Naive thymus-derived CD4-positive, alpha-beta T cell (primary cell): ENCODE measurements around the gene WDR93. TPM values are rescaled to one million over a fixed set of nuclear protein-coding genes. Genes with fewer than 3 reads are reported as not detected.
A peak's percentile ranks its signal among the peaks of the same experiment; 100 is the strongest.

Experiments used
- ATAC-seq: fragments of 150-1000 bp; cut with Tn5 transposase; 2 replicates; pipeline ENCODE4 v1.10.0; 2021; ENCODE audit warnings: mild to moderate bottlenecking, moderate library complexity
- CTCF ChIA-PET: fragments of 350-600 bp; sonication (Branson Sonifier 250); formaldehyde crosslinking; loops from one replicate; lab custom pipeline; 2021; ENCODE audit warnings: antibody characterized with exemption; lab: Charles Lee
- POLR2A ChIA-PET: fragments of 350-600 bp; sonication (Branson Sonifier 250); formaldehyde crosslinking; loops from one replicate; lab custom pipeline; 2021; ENCODE audit warnings: antibody characterized with exemption, inconsistent platforms; lab: Charles Lee
- DNase-seq, 9 donors: peaks; one replicate each; pipeline versions ENCODE4 v3.0.0 to v3.0.0-alpha.2; 2020 to 2022; ENCODE audit warnings: mixed read lengths in 1 of 9
- H3K27ac ChIP-seq: one replicate; pipeline ENCODE4 v1.7.0; 2013; ENCODE audit warnings: mild to moderate bottlenecking, low read depth, low read length, moderate library complexity
- H3K27me3 ChIP-seq, 2 donors: one replicate each; pipeline ENCODE4 v1.7.0; 2013; ENCODE audit warnings: low read length in 2 of 2, mild to moderate bottlenecking in 2 of 2, moderate library complexity in 2 of 2; ENCODE audit not compliant: control insufficient read depth in 2 of 2, insufficient read depth in 2 of 2
- H3K36me3 ChIP-seq, 3 experiments: 1 replicate in 2 of 3; 2 replicates in 1 of 3; pipeline ENCODE4 v1.7.0; 2013; ENCODE audit warnings: low read length in 3 of 3, mild to moderate bottlenecking in 3 of 3, moderate library complexity in 1 of 3; ENCODE audit not compliant: insufficient read depth in 3 of 3, control insufficient read depth in 2 of 3
- H3K4me1 ChIP-seq, 2 donors: one replicate each; pipeline ENCODE4 v1.7.0; 2013; ENCODE audit warnings: low read length in 2 of 2, mild to moderate bottlenecking in 2 of 2, moderate library complexity in 1 of 2; ENCODE audit not compliant: control insufficient read depth in 2 of 2, insufficient read depth in 2 of 2
- H3K4me3 ChIP-seq: 2 replicates; pipeline ENCODE4 v1.7.0; 2013; ENCODE audit warnings: mild to moderate bottlenecking, low read length
- H3K9me3 ChIP-seq, 3 experiments: 1 replicate in 2 of 3; 2 replicates in 1 of 3; pipeline ENCODE4 v1.7.0; 2013; ENCODE audit warnings: low read length in 3 of 3; ENCODE audit not compliant: control insufficient read depth in 2 of 3
- H3K27ac Mint-ChIP-seq, 9 donors: one replicate each; pipeline ENCODE4 v1.8.0; 2020 to 2022; ENCODE audit warnings: mixed read lengths in 9 of 9, mild to moderate bottlenecking in 8 of 9, moderate library complexity in 5 of 9, inconsistent platforms in 2 of 9
- H3K27me3 Mint-ChIP-seq, 5 donors: one replicate each; pipeline ENCODE4 v1.8.0; 2021 to 2022; ENCODE audit warnings: mixed read lengths in 5 of 5, mild to moderate bottlenecking in 1 of 5
- H3K36me3 Mint-ChIP-seq, 5 donors: one replicate each; pipeline ENCODE4 v1.8.0; 2020 to 2022; ENCODE audit warnings: mixed read lengths in 5 of 5, mild to moderate bottlenecking in 3 of 5, inconsistent platforms in 1 of 5
- H3K4me1 Mint-ChIP-seq, 7 donors: one replicate each; pipeline ENCODE4 v1.8.0; 2020 to 2022; ENCODE audit warnings: mixed read lengths in 7 of 7, mild to moderate bottlenecking in 3 of 7, inconsistent platforms in 1 of 7
- H3K4me3 Mint-ChIP-seq, 10 donors: one replicate each; pipeline ENCODE4 v1.8.0; 2020 to 2022; ENCODE audit warnings: mild to moderate bottlenecking in 10 of 10, mixed read lengths in 10 of 10, moderate library complexity in 6 of 10, inconsistent platforms in 2 of 10
- H3K9me3 Mint-ChIP-seq, 11 donors: one replicate each; pipeline ENCODE4 v1.8.0; 2020 to 2022; ENCODE audit warnings: mixed read lengths in 11 of 11, mild to moderate bottlenecking in 4 of 11, inconsistent platforms in 1 of 11, moderate library complexity in 1 of 11
- intact Hi-C, 2 donors: fragments of 100-400 bp; cut with micrococcal nuclease; formaldehyde crosslinking; loops; one replicate each; pipeline ENCODE4 v1.15.1; 2023
- polyA plus RNA-seq, 2 donors: library from polyadenylated mRNA; unstranded; fragments of 300-500 nt; fragmentation: Illumina TruSeq; gene quantifications; one replicate each; pipeline ENCODE4 v1.2.3, GENCODE V29; 2021
- total RNA-seq, 6 experiments: library from RNA in 5 of 6; stranded (reverse) in 5 of 6; gene quantifications; 1 replicate in 5 of 6; 2 replicates in 1 of 6; pipeline ENCODE4 v1.2.3 and lab custom pipeline; 2021 to 2026

Gene WDR93
- total and polyA plus RNA-seq, 7 experiments from 2014 or later: 0.27 TPM; not detected in 6

GRCh38 chr15:89728254-89728653, 37.6 kb downstream of the WDR93 start:
- POLR2A ChIA-PET: no interaction called here
- H3K4me1 Mint-ChIP-seq: no peaks in the 10 kb centered on the region
- no peak for ATAC-seq

GRCh38 chr15:89731275-89731674, 40.7 kb downstream of the WDR93 start:
- no peak for DNase-seq
- no peak overlapping the region for H3K27ac Mint-ChIP-seq
- no peak overlapping the region for H3K4me3 ChIP-seq
- ATAC-seq: no peak
- POLR2A ChIA-PET: no interaction called here
- CTCF ChIA-PET: interaction anchor here (0.6 to 1.2 kb wide), 2 partner anchors 10 to 143 kb away, joined by 3 read pairs; no protein-coding TSS in a partner anchor
- H3K27me3 ChIP-seq: no peaks in the 10 kb centered on the region
- H3K27ac ChIP-seq: no peak overlapping the region
- H3K36me3 ChIP-seq: no peaks in the 10 kb centered on the region
- H3K4me3 Mint-ChIP-seq: no peak overlapping the region
- intact Hi-C loops: no loop called here
- H3K27me3 Mint-ChIP-seq: peaks cover 0 to 33% (median 18%) of the 10 kb centered on the region in 5 donors
- H3K9me3 ChIP-seq: no peaks in the 10 kb centered on the region
- no peaks in the 10 kb centered on the region for H3K36me3 Mint-ChIP-seq
- peaks cover 0 to 3% (median 0%) of the 10 kb centered on the region in 11 donors for H3K9me3 Mint-ChIP-seq
- no peaks in the 10 kb centered on the region for H3K4me1 ChIP-seq
- peaks cover 0 to 2% (median 0%) of the 10 kb centered on the region in 7 donors for H3K4me1 Mint-ChIP-seq

More at GRCh38 chr15:89728254-89728653, 37.6 kb downstream of the WDR93 start:
- CTCF ChIA-PET: no interaction called here
- no peak for DNase-seq
- H3K9me3 ChIP-seq: no peaks in the 10 kb centered on the region
- H3K27me3 ChIP-seq: no peaks in the 10 kb centered on the region
- H3K27ac Mint-ChIP-seq: no peak overlapping the region
- peaks cover 0 to 7% (median 0%) of the 10 kb centered on the region in 11 donors for H3K9me3 Mint-ChIP-seq
- no peak overlapping the region for H3K4me3 ChIP-seq
- intact Hi-C loops: no loop called here
- H3K4me3 Mint-ChIP-seq: no peak overlapping the region
- H3K36me3 ChIP-seq: no peaks in the 10 kb centered on the region
- H3K27ac ChIP-seq: no peak overlapping the region
- peaks cover 0 to 12% (median 0%) of the 10 kb centered on the region in 5 donors for H3K27me3 Mint-ChIP-seq
- peaks cover 0 to 4% (median 0%) of the 10 kb centered on the region in 5 donors for H3K36me3 Mint-ChIP-seq
- H3K4me1 ChIP-seq: no peaks in the 10 kb centered on the region

DNA sequence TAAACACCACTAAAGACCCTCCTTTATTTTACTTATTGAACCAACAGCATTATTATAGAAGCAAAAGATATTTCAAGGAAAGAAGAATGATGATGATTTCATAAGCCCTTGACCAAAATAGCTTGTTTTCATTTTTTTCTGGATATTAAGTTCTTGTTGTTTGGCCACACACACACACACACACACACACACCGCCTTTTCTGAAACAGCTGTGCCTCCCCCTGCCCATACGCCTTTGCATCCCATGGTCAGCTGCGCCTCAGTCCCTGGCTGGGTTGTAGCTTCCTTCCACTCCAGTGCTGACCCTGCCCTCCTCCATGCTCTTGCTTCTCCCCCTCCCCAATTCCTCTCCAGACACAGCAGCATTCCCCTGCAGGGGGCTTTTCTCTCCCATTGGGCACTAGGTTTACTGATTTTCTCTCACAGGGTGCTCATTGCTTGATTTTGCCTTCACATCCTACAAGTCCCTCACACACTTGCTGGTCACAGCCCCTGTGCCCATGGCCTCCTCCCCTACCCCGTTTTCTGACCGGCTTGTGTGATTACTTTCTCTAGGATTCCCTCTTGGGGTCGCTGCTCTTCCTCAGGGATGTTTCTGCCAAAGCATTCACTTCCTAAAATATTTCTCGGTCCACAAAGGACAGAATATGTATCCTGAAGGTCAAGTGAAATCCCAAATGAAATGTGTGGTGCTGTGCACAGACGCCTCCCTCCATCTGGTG, 42.0 kb downstream of the WDR93 start:
- ChIA-PET CTCF (interaction anchor here (0.6 to 1.2 kb wide), 3 partner anchors 9 to 417 kb away, joined by 3 read pairs; no protein-coding TSS in a partner anchor), POLR2A (no interaction called here)
- no peaks in the 10 kb centered on the region for H3K36me3 Mint-ChIP-seq
- H3K27ac ChIP-seq: no peak overlapping the region
- H3K27me3 Mint-ChIP-seq: peaks cover 0 to 31% (median 26%) of the 10 kb centered on the region in 5 donors
- H3K4me1 Mint-ChIP-seq: peaks cover 0 to 4% (median 0%) of the 10 kb centered on the region in 7 donors
- H3K27ac Mint-ChIP-seq: no peak overlapping the region
- H3K9me3 ChIP-seq: no peaks in the 10 kb centered on the region
- no peaks in the 10 kb centered on the region for H3K27me3 ChIP-seq
- intact Hi-C loops: no loop called here
- H3K4me3 ChIP-seq: no peak overlapping the region
- no peak for ATAC-seq
- H3K36me3 ChIP-seq: no peaks in the 10 kb centered on the region
- no peak overlapping the region for H3K4me3 Mint-ChIP-seq
- H3K9me3 Mint-ChIP-seq: peaks cover 0 to 3% (median 0%) of the 10 kb centered on the region in 11 donors
- DNase-seq: no peak
- no peaks in the 10 kb centered on the region for H3K4me1 ChIP-seq

GRCh38 chr15:89735773-89736172, 45.2 kb downstream of the WDR93 start:
- Histone ChIP-seq H3K27ac (no peak overlapping the region), H3K9me3 (no peaks in the 10 kb centered on the region), H3K36me3 (no peaks in the 10 kb centered on the region), H3K27me3 (no peaks in the 10 kb centered on the region), H3K4me3 (no peak overlapping the region), H3K4me1 (no peaks in the 10 kb centered on the region)
- Mint-ChIP-seq H3K4me3 (no peak overlapping the region), H3K4me1 (peaks cover 0 to 4% (median 1%) of the 10 kb centered on the region in 7 donors), H3K36me3 (no peaks in the 10 kb centered on the region), H3K27ac (no peak overlapping the region), H3K9me3 (peaks cover 0 to 3% (median 0%) of the 10 kb centered on the region in 11 donors), H3K27me3 (peaks cover 0 to 34% (median 25%) of the 10 kb centered on the region in 5 donors)
- ChIA-PET CTCF (no interaction called here), POLR2A (interaction anchor here (0.6 kb wide), 1 partner anchor 138 kb away, joined by 5 read pairs; no protein-coding TSS in a partner anchor)
- intact Hi-C loops: no loop called here
- no peak for ATAC-seq
- DNase-seq: no peak

- no peaks in the 10 kb centered on the region for H3K27me3 ChIP-seq
- ATAC-seq: peak; percentile 90
- Mint-ChIP-seq H3K4me1 (peaks cover 0 to 4% (median 1%) of the 10 kb centered on the region in 7 donors), H3K27me3 (peaks cover 0 to 24% (median 9%) of the 10 kb centered on the region in 5 donors), H3K4me3 (peak overlapping the region in 1 of 10 donors; percentile 25), H3K36me3 (no peaks in the 10 kb centered on the region), H3K27ac (no peak overlapping the region), H3K9me3 (no peaks in the 10 kb centered on the region)
- no peaks in the 10 kb centered on the region for H3K9me3 ChIP-seq
- ChIA-PET POLR2A (no interaction called here), CTCF (interaction anchor here (0.6 to 1.8 kb wide), 12 partner anchors 14 to 1195 kb away, joined by 3 to 17 read pairs (median 3); partner anchors contain the start of gene UNC45A)
- no peaks in the 10 kb centered on the region for H3K36me3 ChIP-seq
- peak in 7 of 9 donors; percentile 51 to 75 (median 64) for DNase-seq
- H3K27ac ChIP-seq: no peak overlapping the region
- intact Hi-C loops: loop anchor here (1.0 to 5.0 kb wide), 6 partner anchors 135 to 546 kb away; no protein-coding TSS in a partner anchor
- no peak overlapping the region for H3K4me3 ChIP-seq
- no peaks in the 10 kb centered on the region for H3K4me1 ChIP-seq
Measured at GRCh38 chr15:89740137-89740536, 49.5 kb downstream of the WDR93 start.

DNA sequence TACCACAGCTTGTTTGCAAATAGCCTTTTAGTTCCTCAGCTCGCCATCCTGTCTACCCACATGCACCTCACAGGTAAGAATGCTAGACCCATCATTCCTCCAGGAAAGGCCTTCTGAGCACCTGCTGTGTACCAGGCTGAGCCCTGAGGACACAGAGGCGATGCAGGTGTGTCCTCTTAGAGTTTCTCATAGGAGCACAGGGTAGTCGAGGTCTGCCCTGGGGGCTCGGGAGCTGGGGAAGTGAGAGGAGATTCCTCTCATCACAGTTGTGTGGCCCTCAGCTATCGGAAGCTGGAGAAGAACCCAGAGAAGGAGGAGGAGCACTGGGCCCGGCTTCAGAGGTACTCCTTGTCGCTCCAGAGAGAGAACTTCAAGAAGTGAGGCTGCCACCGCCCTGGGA, 52.4 kb downstream of the WDR93 start:
- ChIA-PET CTCF (interaction anchor here (0.9 kb wide), 1 partner anchor 132 kb away, joined by 3 read pairs; no protein-coding TSS in a partner anchor), POLR2A (interaction anchor here (0.9 kb wide), 1 partner anchor 239 kb away, joined by 3 read pairs; no protein-coding TSS in a partner anchor)
- Mint-ChIP-seq H3K27ac (no peak overlapping the region), H3K27me3 (peaks cover 0 to 4% (median 0%) of the 10 kb centered on the region in 5 donors), H3K4me3 (no peak overlapping the region), H3K9me3 (no peaks in the 10 kb centered on the region), H3K36me3 (no peaks in the 10 kb centered on the region), H3K4me1 (peaks cover 0 to 4% (median 0%) of the 10 kb centered on the region in 7 donors)
- Histone ChIP-seq H3K9me3 (no peaks in the 10 kb centered on the region), H3K27me3 (no peaks in the 10 kb centered on the region), H3K27ac (no peak overlapping the region), H3K36me3 (no peaks in the 10 kb centered on the region), H3K4me1 (no peaks in the 10 kb centered on the region), H3K4me3 (no peak overlapping the region)
- ATAC-seq (no peak), DNase-seq (no peak)
- intact Hi-C loops: loop anchor here in 1 of 2 donors (5.0 kb wide), 1 partner anchor 329 kb away; no protein-coding TSS in a partner anchor
